Suprapubic skin (tissue), 4 donors: Measurements from ENCODE around the gene TRIM2. TPM values are rescaled to one million over a fixed set of nuclear protein-coding genes. Genes with fewer than 3 reads are reported as not detected.

Experiments used
- DNase-seq, 2 donors: peaks; one replicate each; pipeline ENCODE4 v3.0.0-alpha.2; 2019; ENCODE audit warnings: low spot score in 2 of 2
- H3K27ac ChIP-seq: fragments of 200-600 bp; sonication (generic); one replicate; pipeline ENCODE4 v1.5.1; 2019
- H3K27me3 ChIP-seq: fragments of 200-600 bp; sonication (generic); one replicate; pipeline ENCODE4 v1.5.1; 2019
- H3K36me3 ChIP-seq: fragments of 200-600 bp; sonication (generic); one replicate; pipeline ENCODE4 v1.5.1; 2019
- H3K4me1 ChIP-seq: fragments of 200-600 bp; sonication (generic); one replicate; pipeline ENCODE4 v1.5.1; 2019
- H3K4me3 ChIP-seq: fragments of 200-600 bp; sonication (generic); one replicate; pipeline ENCODE4 v1.5.1; 2019; ENCODE audit warnings: mild to moderate bottlenecking
- H3K9me3 ChIP-seq: fragments of 200-600 bp; sonication (generic); one replicate; pipeline ENCODE4 v1.5.1; 2019
- EP300 ChIP-seq: sonication (generic); formaldehyde crosslinking; IDR thresholded peaks from one replicate; pipeline ENCODE4 v1.6.1; 2017; ENCODE audit warnings: antibody characterized with exemption
- POLR2A ChIP-seq, 2 donors: fragments of 450-650 bp; IDR thresholded peaks; one replicate each; pipeline ENCODE4 v1.6.1; 2017; ENCODE audit warnings: antibody characterized with exemption in 2 of 2, mild to moderate bottlenecking in 2 of 2, moderate library complexity in 2 of 2
- POLR2AphosphoS5 ChIP-seq, 3 donors: sonication (generic); formaldehyde crosslinking; IDR thresholded peaks; one replicate each; pipeline ENCODE4 v1.6.1; 2017; ENCODE audit warnings: antibody characterized with exemption in 3 of 3
- WGBS: methylation state at CpG from one replicate; pipeline ENCODE4 v1.1.5; 2018; 5-methylcytosine and 5-hydroxymethylcytosine counted together
- total RNA-seq, 4 donors: library from RNA; depleted of rRNA; stranded (reverse); fragments of >200 nt; gene quantifications; one replicate each; pipeline ENCODE4 v1.1.0, GENCODE V29; 2016
- TF ChIP-seq, protein P1 (sequence below), 2 donors: fragments of 200-600 bp in 1 of 2; fragments of 450-650 bp in 1 of 2; sonication (generic) in 1 of 2; IDR thresholded peaks; one replicate each; pipeline ENCODE4 v1.5.1; 2016 to 2019; ENCODE audit warnings: antibody characterized with exemption in 2 of 2, mild to moderate bottlenecking in 1 of 2, moderate library complexity in 1 of 2

The TRIM2 gene
- total RNA-seq, 4 donors from 2014 or later = 17.3 to 45.1 (median 37.5) TPM

- DNase-seq = no peak
- no peak overlapping the region for H3K27ac ChIP-seq
- no peaks in the 10 kb centered on the region for H3K27me3 ChIP-seq
- H3K36me3 ChIP-seq = no peaks in the 10 kb centered on the region
- 78% methylated on average over 7 of the region's 7 CpGs for WGBS
- H3K4me3 ChIP-seq = no peak overlapping the region
- H3K9me3 ChIP-seq = no peaks in the 10 kb centered on the region
- TF ChIP-seq POLR2A (IDR thresholded peaks at IDR 0.05) (no peak), POLR2AphosphoS5 (IDR thresholded peaks at IDR 0.05) (no peak), EP300 (no peak)
- TF ChIP-seq, protein P1, sequence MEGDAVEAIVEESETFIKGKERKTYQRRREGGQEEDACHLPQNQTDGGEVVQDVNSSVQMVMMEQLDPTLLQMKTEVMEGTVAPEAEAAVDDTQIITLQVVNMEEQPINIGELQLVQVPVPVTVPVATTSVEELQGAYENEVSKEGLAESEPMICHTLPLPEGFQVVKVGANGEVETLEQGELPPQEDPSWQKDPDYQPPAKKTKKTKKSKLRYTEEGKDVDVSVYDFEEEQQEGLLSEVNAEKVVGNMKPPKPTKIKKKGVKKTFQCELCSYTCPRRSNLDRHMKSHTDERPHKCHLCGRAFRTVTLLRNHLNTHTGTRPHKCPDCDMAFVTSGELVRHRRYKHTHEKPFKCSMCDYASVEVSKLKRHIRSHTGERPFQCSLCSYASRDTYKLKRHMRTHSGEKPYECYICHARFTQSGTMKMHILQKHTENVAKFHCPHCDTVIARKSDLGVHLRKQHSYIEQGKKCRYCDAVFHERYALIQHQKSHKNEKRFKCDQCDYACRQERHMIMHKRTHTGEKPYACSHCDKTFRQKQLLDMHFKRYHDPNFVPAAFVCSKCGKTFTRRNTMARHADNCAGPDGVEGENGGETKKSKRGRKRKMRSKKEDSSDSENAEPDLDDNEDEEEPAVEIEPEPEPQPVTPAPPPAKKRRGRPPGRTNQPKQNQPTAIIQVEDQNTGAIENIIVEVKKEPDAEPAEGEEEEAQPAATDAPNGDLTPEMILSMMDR (IDR thresholded peaks at IDR 0.05) = no peak
- H3K4me1 ChIP-seq = peaks cover 20% of the 10 kb centered on the region
Observed at GRCh38 chr4:153246446-153247115, 42.3 kb downstream of the TRIM2 start.

DNA sequence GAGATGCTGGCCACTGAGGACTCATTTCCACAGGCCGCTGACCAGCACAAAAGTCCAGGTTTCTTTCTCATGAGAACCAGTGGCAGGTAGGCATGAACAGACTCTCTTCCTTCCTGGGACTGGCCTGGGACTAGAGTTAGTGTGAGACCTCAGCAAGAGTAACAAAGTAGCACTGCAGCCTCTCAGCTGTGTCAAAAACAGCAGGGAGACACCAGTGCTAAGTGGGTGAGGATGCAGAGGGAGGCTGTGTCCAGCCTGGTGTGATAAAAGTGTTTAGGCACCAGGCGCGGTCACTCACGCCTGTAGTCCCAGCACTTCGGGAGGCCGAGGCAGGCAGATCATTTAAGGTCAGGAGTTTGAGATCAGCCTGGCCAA is 42.9 kb downstream of the TRIM2 start:
- 96% methylated on average over 5 of the region's 6 CpGs for WGBS
- Histone ChIP-seq H3K27me3 (no peaks in the 10 kb centered on the region), H3K36me3 (no peaks in the 10 kb centered on the region), H3K4me3 (no peak overlapping the region), H3K9me3 (no peaks in the 10 kb centered on the region), H3K27ac (no peak overlapping the region), H3K4me1 (peaks cover 20% of the 10 kb centered on the region)
- TF ChIP-seq, protein P1 (IDR thresholded peaks at IDR 0.05) = no peak
- TF ChIP-seq POLR2AphosphoS5 (IDR thresholded peaks at IDR 0.05) = no peak
- TF ChIP-seq POLR2A (IDR thresholded peaks at IDR 0.05) = no peak
- DNase-seq = no peak

GRCh38 chr4:153248641-153249198 is 44.5 kb downstream of the TRIM2 start:
- no peaks in the 10 kb centered on the region for H3K36me3 ChIP-seq
- DNase-seq = peak in 1 of 2 donors; percentile 70
- peaks cover 20% of the 10 kb centered on the region for H3K4me1 ChIP-seq
- H3K9me3 ChIP-seq = no peaks in the 10 kb centered on the region
- peak overlapping the region; percentile 53 for H3K4me3 ChIP-seq
- no peaks in the 10 kb centered on the region for H3K27me3 ChIP-seq
- 28% methylated on average over 9 of the region's 14 CpGs for WGBS
- TF ChIP-seq EP300 (no peak), POLR2A (IDR thresholded peaks at IDR 0.05) (no peak), POLR2AphosphoS5 (IDR thresholded peaks at IDR 0.05) (no peak)
- TF ChIP-seq, protein P1 (IDR thresholded peaks at IDR 0.05) = no peak
- H3K27ac ChIP-seq = peak overlapping the region; percentile 86

DNA sequence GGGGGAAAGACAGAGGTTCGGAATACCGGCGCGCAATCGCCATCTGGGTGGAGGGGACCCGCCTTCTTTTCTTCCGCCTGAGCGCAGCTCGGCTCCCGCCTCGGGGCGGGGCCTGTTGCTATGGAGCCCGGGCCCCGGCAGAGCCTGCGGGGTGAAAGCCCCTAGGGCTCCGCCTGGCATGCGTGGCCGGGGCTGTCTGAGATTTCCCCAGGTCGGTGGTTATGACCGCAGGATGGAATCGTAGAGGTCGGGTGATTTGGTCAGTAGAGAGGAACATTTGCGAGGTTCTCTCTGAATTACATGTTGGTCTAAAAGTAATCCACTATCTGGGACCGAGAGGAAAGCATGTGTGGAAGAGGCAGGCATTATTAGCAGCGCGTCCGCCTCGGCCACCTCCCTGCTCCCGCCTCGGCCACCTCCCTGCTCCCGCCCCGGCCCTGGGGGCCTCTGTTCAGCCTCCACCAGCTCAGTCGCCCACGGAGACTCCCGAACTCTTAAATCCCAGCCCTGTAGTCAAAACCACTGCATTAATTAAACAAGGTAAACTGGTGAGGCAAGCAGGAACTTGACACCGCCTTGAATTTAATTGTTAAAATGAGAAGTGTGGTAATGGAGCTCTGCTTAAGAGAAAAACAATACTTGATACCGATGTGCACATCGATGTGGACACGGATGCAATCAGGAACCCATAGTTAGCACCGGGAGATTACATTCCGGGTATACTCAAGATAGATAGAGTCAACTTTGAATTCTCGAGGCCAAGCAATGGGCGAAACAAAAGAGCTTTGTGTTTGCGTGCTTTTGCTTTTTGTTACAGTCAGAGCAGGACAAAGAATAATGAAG is 45.2 kb downstream of the TRIM2 start:
- H3K36me3 ChIP-seq = no peaks in the 10 kb centered on the region
- H3K4me3 ChIP-seq = peak overlapping the region; percentile 53
- H3K4me1 ChIP-seq = peaks cover 20% of the 10 kb centered on the region
- 8% methylated on average over 44 of the region's 44 CpGs for whole genome bisulfite sequencing
- peak overlapping the region; percentile 86 for H3K27ac ChIP-seq
- H3K9me3 ChIP-seq = no peaks in the 10 kb centered on the region
- TF ChIP-seq, protein P1 (IDR thresholded peaks at IDR 0.05) = no peak
- no peak for TF ChIP-seq POLR2A (IDR thresholded peaks at IDR 0.05)
- no peak for TF ChIP-seq EP300
- no peak for TF ChIP-seq POLR2AphosphoS5 (IDR thresholded peaks at IDR 0.05)
- H3K27me3 ChIP-seq = no peaks in the 10 kb centered on the region
- peak; percentile 80 to 85 for DNase-seq

GRCh38 chr4:153252122-153252521 is 47.9 kb downstream of the TRIM2 start:
- H3K27me3 ChIP-seq = no peaks in the 10 kb centered on the region
- TF ChIP-seq, protein P1 (IDR thresholded peaks at IDR 0.05) = no peak
- no peak for TF ChIP-seq POLR2AphosphoS5 (IDR thresholded peaks at IDR 0.05)
- no peak for TF ChIP-seq EP300
- no peak for TF ChIP-seq POLR2A (IDR thresholded peaks at IDR 0.05)
- no peaks in the 10 kb centered on the region for H3K9me3 ChIP-seq
- no peak overlapping the region for H3K4me3 ChIP-seq
- no peak for DNase-seq
- WGBS = 81% methylated on average over 3 of the region's 3 CpGs
- H3K36me3 ChIP-seq = no peaks in the 10 kb centered on the region
- H3K4me1 ChIP-seq = peaks cover 20% of the 10 kb centered on the region
- no peak overlapping the region for H3K27ac ChIP-seq
